ENCODE data around the gene DCTD.
A peak's percentile ranks its signal among the peaks of the same experiment; 100 is the strongest.

Gene DCTD

GRCh38 chr4:182890202-182890601 lies 27.0 kb downstream of the DCTD start:
- DNase-seq (ENCODE audit: low spot score): no peak

- no peak for DNase-seq (ENCODE audit: low spot score)
Observed at GRCh38 chr4:182888891-182889290, 28.3 kb downstream of the DCTD start.

DNA sequence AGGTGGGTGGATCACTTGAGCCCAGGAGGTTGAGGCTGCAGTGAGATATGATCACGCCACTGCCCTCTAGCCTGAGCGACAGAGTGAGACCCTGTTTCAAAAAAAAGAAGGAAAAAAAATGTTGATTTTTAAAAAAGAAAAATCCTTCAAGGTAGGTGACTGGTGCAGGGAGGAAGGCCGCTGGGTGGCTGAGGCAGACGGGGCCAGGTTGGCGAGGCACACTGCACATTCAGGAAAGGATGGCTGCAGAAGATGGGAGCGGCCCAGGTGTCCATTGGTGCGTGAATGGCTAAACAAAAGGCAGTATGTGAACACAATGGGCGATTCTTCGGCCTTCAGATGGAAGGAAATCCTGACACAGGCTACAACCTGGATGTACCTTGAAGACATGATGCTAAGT lies 30.4 kb downstream of the DCTD start:
- DNase-seq (ENCODE audit: low spot score): no peak

- DNase-seq (ENCODE audit: low spot score): no peak
Observed at GRCh38 chr4:182886205-182886604, 31.0 kb downstream of the DCTD start.

- peak; percentile 36 for DNase-seq (ENCODE audit: low spot score)
Observed at GRCh38 chr4:182885738-182886077, 31.5 kb downstream of the DCTD start.

DNA sequence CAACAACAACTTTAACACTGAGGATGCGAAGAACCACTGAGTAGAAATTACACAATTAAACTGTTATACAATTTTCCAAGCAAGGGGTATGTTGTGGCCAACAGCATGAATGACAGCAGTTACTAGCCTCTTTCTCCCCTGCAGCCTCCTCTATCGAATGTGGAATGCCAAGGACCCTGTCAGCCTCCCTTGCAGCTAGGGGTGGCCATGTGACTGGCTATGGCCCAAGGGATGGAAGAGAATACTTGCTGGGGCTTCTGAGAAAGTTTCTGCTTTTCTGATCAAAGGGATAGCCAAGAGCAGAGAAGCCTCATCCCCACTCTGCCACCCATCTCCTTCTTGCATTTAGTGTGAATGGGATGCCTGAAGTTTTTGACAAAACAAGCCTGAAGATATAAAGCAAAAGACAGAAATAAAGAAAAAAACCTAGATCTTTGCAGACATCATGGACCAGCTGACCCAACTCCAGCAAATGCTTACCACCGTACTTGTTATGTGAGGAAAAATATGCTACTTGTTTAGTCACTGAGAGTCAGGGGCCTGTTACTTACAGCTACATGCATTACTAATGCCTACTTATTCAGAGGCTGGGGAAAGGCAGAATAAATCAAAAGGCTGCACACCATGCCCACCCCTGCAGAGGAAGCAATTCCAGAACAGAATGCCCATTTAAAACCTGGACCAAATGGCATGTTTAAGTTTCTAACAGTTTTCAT lies 32.0 kb downstream of the DCTD start:
- no peak for DNase-seq (ENCODE audit: low spot score)

- no peak for DNase-seq (ENCODE audit: low spot score)
Observed at GRCh38 chr4:182884040-182884439, 33.1 kb downstream of the DCTD start.

DNA sequence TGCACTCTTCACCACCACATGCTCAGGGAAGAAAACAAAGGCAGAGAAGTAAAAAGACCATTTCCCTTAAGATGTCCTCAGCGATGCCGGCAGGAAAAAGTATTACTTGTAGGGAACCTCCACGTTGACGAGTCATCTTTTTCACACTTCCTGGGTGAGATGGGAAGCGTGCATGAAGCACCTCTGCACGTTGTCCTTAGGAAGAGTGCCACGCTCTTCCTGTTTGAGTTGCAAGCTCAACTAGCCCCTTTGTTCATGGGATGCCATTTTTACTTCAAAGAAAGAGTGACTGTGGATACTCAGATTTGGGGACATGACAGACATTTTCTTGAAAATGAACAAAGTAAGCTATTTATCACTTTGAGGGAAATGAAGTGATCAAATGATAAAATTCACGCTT lies 33.8 kb downstream of the DCTD start:
- DNase-seq (ENCODE audit: low spot score): no peak

- no peak for DNase-seq (ENCODE audit: low spot score)
Observed at GRCh38 chr4:182881914-182882313, 35.3 kb downstream of the DCTD start.

DNA sequence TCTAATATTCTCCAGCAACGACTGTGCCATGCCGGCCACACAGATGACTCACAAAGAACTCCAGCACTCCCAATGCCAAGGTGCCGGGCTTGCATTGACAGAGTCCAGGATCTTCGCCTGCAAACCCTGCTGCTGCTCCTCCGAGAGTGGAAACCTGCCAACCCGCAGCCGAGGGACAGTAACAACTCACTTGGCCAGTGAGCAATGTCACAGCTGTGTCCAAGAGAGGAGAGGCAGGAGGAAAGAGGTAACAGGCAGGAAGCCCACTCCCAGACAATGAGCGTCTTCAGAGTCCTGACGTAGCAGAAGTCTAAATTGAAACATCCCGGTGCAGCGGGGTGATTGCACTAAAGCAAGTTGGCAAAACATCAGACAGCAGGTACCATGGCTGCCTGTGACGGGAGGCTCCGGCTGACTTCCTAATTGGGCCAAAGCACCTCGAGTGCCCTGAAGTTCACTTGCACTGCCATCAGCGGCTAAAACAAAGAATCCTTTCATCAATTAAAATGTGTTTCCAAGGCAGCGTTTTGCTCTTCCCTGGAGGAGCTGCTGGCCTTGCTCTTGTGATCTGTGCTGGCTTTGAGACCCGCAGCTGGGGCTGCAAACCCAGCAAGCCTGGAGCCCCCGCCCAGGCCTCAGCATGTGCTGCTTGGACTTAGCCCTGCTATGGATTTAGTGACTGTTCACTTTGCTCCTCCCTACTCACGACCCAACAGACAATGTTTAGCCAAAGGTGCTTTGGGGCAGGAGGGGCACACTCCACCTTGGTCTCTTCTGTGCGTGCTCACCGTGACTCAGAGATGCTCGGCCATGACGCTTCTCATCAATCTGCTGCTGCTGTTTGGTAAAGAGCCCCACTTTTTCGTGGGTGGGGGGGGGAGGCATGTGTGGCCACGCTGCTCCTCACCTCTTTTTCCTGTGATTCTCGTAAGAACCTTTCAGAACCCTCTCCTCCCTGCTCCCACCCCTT lies 36.5 kb downstream of the DCTD start:
- peak; percentile 75 for DNase-seq (ENCODE audit: low spot score)

GRCh38 chr4:182879913-182880312 lies 37.3 kb downstream of the DCTD start:
- DNase-seq (ENCODE audit: low spot score): no peak

- no peak for DNase-seq (ENCODE audit: low spot score)
Observed at GRCh38 chr4:182878633-182879495, 38.3 kb downstream of the DCTD start.

DNA sequence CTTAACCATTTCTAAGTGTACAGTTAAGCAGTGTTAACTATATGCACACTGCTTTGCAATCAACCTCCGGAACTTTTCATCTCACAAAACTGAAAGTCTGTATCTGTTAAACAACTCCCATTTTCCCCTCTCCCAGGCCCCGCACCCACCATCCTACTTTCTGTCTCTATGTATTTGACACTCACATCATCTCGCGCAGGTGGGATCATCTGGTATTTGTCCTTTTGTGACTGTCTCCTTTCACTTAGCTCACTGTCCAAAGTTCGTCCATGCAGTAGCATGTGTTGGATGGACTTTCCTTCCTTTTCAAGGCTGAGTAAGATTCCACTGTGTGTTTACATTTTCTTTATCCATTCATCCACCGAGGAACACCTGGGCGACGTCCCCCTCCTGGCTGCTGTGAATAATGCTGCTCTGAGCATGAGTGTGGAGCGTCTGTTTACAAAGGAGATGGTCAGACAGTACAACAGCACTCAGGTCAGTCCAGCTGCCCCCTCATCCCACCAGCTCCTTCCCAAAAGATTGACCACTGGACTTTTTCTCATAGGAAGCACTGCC lies 39.8 kb downstream of the DCTD start:
- no peak for DNase-seq (ENCODE audit: low spot score)

DNA sequence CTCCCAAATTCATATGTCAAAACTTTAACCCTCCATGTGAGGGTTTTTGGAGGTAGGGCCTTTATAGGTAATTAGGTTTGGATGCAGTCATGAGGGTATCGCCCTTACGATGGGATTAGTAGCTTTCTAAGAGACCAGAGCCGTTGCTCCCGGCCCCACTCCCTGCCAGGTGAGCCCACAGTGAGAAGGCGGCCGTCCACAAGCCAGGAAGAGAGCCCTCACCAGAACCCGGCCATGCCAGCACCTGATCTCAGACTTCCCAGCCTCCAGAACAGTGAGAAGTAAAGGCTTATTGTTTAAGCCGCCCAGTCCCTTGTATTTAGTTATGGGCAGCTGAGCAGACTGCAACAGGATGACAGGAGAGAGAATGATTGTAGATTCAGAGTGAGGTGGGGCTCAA lies 40.8 kb downstream of the DCTD start:
- DNase-seq (ENCODE audit: low spot score): no peak

DNA sequence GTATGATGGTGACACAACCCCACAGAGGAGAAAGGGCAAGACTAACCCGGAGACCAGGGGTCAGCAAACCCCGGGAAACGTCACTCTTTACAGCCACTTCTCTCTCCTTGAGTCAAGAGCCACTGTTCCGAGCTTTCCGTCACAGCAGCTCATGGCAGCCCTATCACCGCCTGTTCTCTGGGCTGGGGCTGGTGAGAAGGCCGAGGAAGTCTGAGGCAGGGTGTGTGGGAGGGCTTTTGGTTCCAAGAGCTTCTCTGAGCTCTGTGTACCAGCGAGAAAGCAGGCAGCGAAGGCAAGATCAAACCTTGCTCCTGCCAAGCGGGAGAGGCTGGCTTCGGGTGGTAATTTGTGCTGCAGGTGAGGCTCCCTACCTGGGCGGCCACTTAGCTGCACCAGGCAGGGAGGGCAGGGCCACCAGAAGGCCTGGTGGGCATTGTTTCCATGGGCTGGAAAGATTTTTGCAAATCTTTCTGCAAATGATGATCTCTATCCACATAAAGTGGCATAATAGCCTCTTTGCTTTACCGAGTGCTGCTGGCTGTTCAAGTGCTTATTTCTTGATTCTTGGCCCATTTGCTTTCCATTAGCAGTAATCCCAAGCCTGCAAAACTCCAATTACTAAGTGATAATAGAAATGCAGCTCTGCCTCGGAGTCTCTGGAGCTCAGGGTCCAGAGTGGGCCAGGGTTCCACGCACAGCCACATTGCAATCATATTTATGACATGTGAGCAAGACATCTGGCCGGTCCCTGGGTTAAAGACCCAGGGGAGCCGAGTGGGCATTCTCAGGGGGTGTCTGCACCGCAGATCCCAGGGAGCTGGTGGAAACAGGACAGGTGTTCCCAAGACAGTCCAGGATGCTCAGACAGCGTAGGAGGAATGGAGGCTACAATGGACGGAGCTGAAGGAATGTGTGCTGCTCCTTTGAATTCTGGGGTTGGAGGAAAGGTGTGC lies 41.5 kb downstream of the DCTD start:
- DNase-seq (ENCODE audit: low spot score): no peak

GRCh38 chr4:182874797-182875345 lies 42.3 kb downstream of the DCTD start:
- no peak for DNase-seq (ENCODE audit: low spot score)

GRCh38 chr4:182874304-182874751 lies 42.9 kb downstream of the DCTD start:
- DNase-seq (ENCODE audit: low spot score): no peak

GRCh38 chr4:182873726-182874125 lies 43.5 kb downstream of the DCTD start:
- DNase-seq (ENCODE audit: low spot score): no peak

- DNase-seq (ENCODE audit: low spot score): no peak
Observed at GRCh38 chr4:182873289-182873688, 43.9 kb downstream of the DCTD start.

DNA sequence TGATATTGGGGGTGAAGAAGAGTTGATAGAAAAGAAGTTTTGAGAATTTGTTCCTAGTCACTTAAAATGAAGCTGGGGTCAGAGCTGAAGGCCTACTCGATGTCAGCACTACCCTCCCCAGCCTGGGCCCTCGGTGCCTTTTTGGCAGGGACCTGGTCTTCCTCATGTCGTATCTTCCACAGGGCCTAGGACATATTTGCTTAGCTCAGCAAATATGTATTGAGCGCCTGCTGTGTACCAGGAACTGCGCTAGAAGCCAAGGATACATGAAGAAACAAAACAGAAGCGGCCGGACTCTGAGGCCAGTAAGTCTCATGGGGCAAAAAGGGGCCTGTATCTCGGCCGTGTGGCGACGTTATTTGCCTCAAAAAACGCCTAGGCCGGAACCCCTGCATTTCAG lies 44.3 kb downstream of the DCTD start:
- no peak for DNase-seq (ENCODE audit: low spot score)

DNA sequence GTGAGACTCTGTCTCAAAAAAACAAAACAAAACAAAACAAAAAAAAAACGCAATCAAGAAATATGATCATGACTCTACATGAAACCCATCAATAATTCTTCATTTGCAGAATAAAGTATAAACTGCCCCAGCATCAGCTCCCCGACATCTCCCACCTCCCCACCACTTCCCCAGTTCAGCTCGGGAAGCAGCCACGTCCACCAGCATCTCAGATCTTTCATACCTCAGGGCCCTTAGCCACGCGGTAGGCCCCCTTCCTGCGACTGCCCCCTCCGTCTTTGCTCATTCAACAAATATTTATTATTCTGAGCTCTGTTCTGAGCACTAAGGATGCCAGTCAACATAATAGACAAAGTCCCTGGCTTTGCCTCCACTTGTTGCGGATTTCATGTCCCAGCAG lies 45.6 kb downstream of the DCTD start:
- no peak for DNase-seq (ENCODE audit: low spot score)

Data from COLO829 (cell line).